Sigmoid colon (tissue), 4 donors: ENCODE results near the gene C2CD2.

ENCODE experiments used
- POLR2A ChIP-seq, 2 donors: fragments of 450-650 bp; IDR thresholded peaks; one replicate each; pipeline ENCODE4 v1.6.1; 2016; ENCODE audit warnings: antibody characterized with exemption in 2 of 2, mild to moderate bottlenecking in 2 of 2, moderate library complexity in 2 of 2
- POLR2AphosphoS5 ChIP-seq, 4 donors: sonication (generic); formaldehyde crosslinking; IDR thresholded peaks; one replicate each; pipeline ENCODE4 v1.6.1; 2017; ENCODE audit warnings: antibody characterized with exemption in 4 of 4
- TF ChIP-seq, protein P1 (sequence below), 4 experiments: fragments of 450-650 bp in 3 of 4; fragments of 200-600 bp in 1 of 4; IDR thresholded peaks; one replicate each; pipeline ENCODE4 v1.5.1; 2016 to 2019; ENCODE audit warnings: antibody characterized with exemption in 4 of 4, mild to moderate bottlenecking in 3 of 4, moderate library complexity in 2 of 4

GRCh38 chr21:41974752-41975053 lies 20.9 kb upstream of the C2CD2 start:
- TF ChIP-seq POLR2AphosphoS5 (IDR thresholded peaks at IDR 0.05), result no peak
- TF ChIP-seq, protein P1, sequence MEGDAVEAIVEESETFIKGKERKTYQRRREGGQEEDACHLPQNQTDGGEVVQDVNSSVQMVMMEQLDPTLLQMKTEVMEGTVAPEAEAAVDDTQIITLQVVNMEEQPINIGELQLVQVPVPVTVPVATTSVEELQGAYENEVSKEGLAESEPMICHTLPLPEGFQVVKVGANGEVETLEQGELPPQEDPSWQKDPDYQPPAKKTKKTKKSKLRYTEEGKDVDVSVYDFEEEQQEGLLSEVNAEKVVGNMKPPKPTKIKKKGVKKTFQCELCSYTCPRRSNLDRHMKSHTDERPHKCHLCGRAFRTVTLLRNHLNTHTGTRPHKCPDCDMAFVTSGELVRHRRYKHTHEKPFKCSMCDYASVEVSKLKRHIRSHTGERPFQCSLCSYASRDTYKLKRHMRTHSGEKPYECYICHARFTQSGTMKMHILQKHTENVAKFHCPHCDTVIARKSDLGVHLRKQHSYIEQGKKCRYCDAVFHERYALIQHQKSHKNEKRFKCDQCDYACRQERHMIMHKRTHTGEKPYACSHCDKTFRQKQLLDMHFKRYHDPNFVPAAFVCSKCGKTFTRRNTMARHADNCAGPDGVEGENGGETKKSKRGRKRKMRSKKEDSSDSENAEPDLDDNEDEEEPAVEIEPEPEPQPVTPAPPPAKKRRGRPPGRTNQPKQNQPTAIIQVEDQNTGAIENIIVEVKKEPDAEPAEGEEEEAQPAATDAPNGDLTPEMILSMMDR (IDR thresholded peaks at IDR 0.05), result no peak
- TF ChIP-seq POLR2A (IDR thresholded peaks at IDR 0.05), result no peak
